Stimulated activated CD8-positive, alpha-beta memory T cell treated with anti-CD3 and anti-CD28 coated beads, Interleukin-7, amount 100 ng/mL, for 1 hour (primary cell): Measurements from ENCODE around the gene ZSCAN21.
A peak's percentile ranks its signal among the peaks of the same experiment; 100 is the strongest.

Experiments used
- DNase-seq, 2 donors: peaks; one replicate each; pipeline ENCODE4 v3.0.0-alpha.2; 2020; ENCODE audit warnings: low read depth in 2 of 2

ZSCAN21 gene

GRCh38 chr7:100075418-100075817, 25.8 kb downstream of the ZSCAN21 start:
- no peak for DNase-seq

DNA sequence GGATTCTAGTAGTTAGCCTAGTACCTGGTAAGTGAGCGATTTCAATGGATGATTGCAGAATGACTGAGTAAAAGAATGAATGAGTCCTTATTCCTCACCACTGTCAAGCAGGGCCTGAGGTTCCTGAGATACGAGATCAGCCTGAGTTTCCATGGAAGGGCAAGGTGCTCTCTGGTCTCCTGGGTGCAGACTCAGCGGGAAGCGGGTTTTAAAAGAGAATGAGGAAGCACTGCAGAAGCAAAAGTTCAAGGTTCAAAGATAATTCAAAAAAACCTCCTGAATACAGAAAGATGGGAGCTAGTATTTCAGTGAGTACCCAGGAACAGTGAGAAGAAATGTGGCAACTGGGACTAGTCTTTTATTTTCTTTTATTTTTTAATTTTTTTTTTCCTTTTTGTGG, 27.6 kb downstream of the ZSCAN21 start:
- DNase-seq, result no peak

- no peak for DNase-seq
Observed at GRCh38 chr7:100079024-100079560, 29.5 kb downstream of the ZSCAN21 start.

GRCh38 chr7:100080907-100081534, 31.4 kb downstream of the ZSCAN21 start:
- DNase-seq, result no peak

GRCh38 chr7:100081535-100082102, 32.0 kb downstream of the ZSCAN21 start, which contains the start of gene ZNF3:
Gene ZNF3 (minus strand): TSS chr7:100081723. CDS start chr7:100077357, 4,366 bp downstream.
- peak; percentile 91 to 95 for DNase-seq

- no peak for DNase-seq
Observed at GRCh38 chr7:100082978-100083377, 33.4 kb downstream of the ZSCAN21 start.

- no peak for DNase-seq
Observed at GRCh38 chr7:100085515-100085914, 35.9 kb downstream of the ZSCAN21 start.

DNA sequence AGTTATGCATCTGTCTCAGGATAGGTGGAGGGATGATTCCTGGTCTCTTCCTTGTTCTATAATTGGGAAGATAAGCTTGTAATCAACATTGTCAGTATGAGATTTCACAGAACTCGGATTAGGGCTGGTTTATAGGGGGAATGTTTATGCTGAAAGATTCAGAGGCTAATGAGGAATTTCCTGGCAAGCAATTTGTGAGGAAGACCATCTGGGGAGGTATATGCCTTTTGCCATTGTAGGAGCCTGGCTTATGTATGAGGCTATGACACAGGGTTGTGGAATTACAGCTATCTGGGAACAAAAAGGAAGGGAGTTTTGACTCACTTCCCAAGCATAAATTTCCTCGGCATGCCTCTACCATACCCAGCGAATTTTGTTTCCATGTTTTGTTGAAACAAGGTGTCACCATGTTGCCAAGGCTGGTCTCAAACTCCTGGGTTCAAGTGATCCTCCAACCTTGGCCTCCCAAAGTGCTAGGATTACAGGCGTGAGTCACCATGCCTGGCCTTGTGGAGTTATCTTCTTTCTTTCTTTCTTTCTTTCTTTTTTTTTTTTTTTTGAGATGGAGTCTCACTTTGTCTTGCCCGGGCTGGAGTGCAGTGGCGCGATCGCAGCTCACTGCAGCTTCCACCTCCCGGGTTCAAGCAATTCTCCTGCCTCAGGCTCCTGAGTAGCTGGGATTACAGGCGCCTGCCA, 37.6 kb downstream of the ZSCAN21 start:
- no peak for DNase-seq

DNA sequence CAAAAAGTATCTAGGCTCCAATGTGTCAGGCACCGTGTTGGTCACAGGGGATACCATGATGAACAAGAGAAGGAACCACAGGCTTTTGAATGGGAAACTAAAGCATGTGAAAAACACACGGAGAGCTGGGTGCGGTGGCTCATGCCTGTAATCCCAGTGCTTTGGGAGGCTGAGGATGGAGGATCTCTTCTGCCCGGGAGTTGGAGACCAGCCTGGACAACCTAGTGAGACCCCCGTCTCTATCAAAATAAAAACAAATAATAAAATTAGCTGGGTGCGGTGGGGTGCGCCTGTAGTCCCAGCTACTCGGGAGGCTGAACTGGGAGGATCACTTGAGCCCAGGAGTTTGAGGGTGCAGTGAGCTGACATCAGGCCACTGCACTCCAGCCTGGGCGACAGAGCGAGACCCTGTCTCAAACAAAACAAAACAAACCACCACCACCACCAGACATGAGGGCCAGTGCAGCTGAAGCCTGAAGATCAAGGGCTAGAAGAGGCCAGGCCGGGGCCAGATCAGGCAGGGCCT, 38.6 kb downstream of the ZSCAN21 start:
- DNase-seq, result no peak

- peak; percentile 75 for DNase-seq
Observed at GRCh38 chr7:100088621-100089457, 39.3 kb downstream of the ZSCAN21 start, which contains the start of gene COPS6. Gene COPS6 (plus strand): TSS chr7:100088969. CDS start chr7:100088991, 22 bp downstream.

- DNase-seq, result no peak
Observed at GRCh38 chr7:100089458-100090196, 40.1 kb downstream of the ZSCAN21 start.

- DNase-seq, result no peak
Observed at GRCh38 chr7:100090527-100091410, 41.2 kb downstream of the ZSCAN21 start.

DNA sequence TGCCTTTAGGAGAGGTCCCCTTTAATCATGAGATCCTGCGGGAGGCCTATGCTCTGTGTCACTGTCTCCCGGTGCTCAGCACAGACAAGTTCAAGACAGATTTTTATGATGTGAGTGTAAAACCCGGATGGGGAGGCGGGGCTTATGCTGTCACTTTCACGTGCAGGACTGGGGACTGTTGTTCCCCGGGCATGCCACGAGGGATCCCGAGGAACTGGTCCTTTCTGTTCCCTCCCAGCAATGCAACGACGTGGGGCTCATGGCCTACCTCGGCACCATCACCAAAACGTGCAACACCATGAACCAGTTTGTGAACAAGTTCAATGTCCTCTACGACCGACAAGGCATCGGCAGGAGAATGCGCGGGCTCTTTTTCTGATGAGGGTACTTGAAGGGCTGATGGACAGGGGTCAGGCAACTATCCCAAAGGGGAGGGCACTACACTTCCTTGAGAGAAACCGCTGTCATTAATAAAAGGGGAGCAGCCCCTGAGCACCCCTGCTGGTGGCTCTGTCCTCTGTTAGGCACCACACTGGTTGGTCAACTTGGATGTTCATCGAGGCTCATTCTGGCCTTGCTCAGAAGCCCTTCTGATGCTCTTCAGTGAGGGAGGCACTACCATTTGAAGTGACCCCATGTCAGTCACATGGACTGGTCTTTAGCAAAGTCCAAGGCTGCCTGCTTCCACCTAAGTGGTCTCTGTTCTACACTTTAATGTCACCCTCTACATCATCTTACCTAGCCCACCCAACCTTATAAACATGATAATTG, 42.0 kb downstream of the ZSCAN21 start:
- DNase-seq, result no peak

GRCh38 chr7:100093054-100093453, 43.5 kb downstream of the ZSCAN21 start:
- DNase-seq, result no peak

GRCh38 chr7:100093498-100093897, 43.9 kb downstream of the ZSCAN21 start:
- DNase-seq, result no peak

- DNase-seq, result no peak
Observed at GRCh38 chr7:100093925-100094486, 44.4 kb downstream of the ZSCAN21 start.

- no peak for DNase-seq
Observed at GRCh38 chr7:100095289-100095688, 45.7 kb downstream of the ZSCAN21 start.

DNA sequence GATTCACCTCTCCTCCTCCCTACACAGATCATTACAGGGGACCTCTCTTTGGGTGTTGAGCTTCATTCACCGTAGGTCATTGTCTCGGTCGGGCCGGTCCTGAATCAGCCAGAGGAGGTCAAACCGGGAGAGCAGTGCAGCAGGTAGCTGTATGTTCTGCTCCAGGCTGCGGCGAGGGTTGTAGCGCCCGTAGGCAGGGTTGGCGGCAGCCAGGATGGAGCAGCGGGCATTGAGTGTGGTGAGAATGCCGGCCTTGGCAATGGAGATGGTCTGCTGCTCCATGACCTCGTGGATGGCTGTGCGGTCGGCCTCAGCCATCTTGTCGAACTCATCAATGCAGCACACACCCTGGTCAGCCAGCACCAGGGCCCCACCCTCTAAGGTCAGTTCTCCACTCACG, 46.1 kb downstream of the ZSCAN21 start:
- no peak for DNase-seq

DNA sequence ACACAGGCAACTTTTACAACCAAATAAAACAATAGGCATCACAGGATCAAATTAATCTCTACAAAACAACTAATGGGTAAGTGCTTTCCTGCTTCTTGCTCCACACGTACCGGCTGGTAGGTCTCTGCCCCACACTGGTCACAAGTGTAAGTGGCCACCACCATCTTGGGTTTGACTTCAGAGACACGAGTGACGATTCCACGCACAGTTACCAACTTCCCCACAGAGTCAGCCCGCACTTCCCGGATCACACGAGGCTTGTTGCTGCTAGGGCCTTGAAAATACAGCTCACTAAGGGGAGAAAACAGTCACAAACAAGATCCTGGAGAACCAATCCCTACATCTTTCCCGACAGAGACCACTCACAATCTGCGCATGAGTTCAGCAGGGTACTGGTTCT, 49.3 kb downstream of the ZSCAN21 start:
- no peak for DNase-seq
